Adipose tissue (tissue), 3 donors: ENCODE results near the gene DRP2. TPM values are rescaled to one million over a fixed set of nuclear protein-coding genes. Genes with fewer than 3 reads are reported as not detected.
"Not testable (repeated sequence)": the region's sequence is repeated elsewhere in the genome, so short reads cannot be mapped to it uniquely, and the experiment has no call there.

Source experiments
- H3K27ac ChIP-seq: one replicate; pipeline ENCODE4 v1.5.1; 2013; ENCODE audit warnings: low read depth, low read length
- WGBS, 3 donors: extraction: QIAGEN DNeasy Blood & Tissue Kit; methylation state at CpG; one replicate each; pipeline ENCODE4 v1.1.7; 2013; 5-methylcytosine and 5-hydroxymethylcytosine counted together
- polyA plus RNA-seq, 3 donors: library from polyadenylated mRNA; stranded (reverse); fragments of 200-250 nt; gene quantifications; one replicate each; pipeline ENCODE4 v1.2.3, GENCODE V29; 2013
- donor health status: healthy with polysubstance abuse.
- donor health status: Bipolar disorder and iron deficiency.
- donor health status: healthy.

DRP2 gene
- under 1 TPM in 1 of 3 donors, not detected in 2; 0.01 TPM for polyA plus RNA-seq

GRCh38 chrX:101219116-101219863 lies at the start of gene DRP2:
Gene DRP2 (plus strand): TSS chrX:101219786. CDS start chrX:101231648, 11,862 bp downstream.
- WGBS, 3 donors, result 68 to 83% (median 71%) methylated on average over 6 to 7 of the region's 7 CpGs
- H3K27ac ChIP-seq, result no peak within 1 kb of the TSS

DNA sequence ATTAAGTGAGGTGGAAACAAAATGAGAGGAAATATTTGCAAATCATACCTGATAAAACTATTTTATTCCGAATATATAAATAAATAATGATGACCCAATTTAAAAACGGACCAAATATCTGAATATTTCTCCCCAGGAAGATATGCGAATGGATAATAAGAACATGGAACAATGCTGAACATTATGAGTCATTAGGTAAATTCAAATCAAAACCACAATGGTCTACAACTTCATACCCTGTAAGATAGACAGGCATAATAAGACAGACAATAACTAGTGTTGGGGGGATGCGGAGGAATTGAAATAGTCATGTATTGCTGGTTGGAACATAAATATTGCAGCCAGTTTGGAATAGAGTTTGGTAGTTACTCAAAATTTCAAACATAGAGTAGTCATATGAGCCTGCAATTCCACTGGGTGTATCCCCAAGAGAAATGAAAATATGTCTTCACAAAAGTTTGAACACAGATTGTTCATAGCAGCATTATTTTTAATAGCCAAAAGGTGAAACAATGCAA lies 47.6 kb upstream of the DRP2 start:
- no peak overlapping the region for H3K27ac ChIP-seq
- WGBS, 3 donors, result 56 to 75% (median 73%) methylated on average over 4 of the region's 4 CpGs

DNA sequence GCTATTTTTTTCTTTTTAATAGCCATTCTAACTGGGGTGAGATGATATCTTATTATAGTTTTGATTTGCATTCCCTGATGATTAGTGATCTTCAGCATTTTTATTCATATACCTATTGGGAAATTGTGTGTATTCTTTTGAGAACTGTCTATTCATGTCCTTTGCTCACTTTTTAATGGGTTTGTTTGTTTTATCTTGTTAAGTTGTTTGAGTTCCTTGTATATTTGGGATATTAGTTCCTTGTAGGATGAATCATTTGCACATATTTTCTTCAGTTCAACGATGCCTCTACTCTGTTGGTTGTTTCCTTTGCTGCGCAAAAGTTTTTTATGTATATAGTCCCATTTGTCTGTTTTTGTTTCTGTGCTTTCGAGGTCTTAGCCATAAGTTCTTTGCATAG lies 43.1 kb upstream of the DRP2 start:
- H3K27ac ChIP-seq, result no peak overlapping the region
- WGBS, 3 donors, result 72 to 96% (median 96%) methylated on average over 3 of the region's 3 CpGs

GRCh38 chrX:101184876-101185275 lies 34.7 kb upstream of the DRP2 start:
- H3K27ac ChIP-seq, result not testable (repeated sequence)
- WGBS, 3 donors, result 48 to 65% (median 55%) methylated on average over 2 of the region's 2 CpGs

DNA sequence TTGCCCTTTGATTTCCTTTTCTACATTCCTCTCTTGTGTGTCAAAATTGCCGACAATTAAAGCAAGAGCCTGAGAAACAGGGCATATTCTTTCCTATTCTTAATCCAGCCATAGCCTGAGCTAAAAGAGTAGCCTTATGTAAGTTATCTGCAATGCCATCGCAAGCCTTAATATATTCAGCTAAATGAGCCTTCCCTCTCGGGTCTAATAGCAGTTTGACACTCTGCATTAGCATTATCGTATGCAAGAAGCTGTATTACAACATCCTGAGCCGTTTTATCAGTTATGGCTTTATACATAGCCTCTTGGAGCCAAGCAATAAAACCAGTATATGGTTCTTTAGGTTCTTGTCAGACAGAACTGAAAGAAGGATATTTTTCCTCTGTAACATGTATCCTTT lies 31.6 kb upstream of the DRP2 start:
- 40 to 70% (median 46%) methylated on average over 5 of the region's 5 CpGs for WGBS, 3 donors
- H3K27ac ChIP-seq, result not testable (repeated sequence)

DNA sequence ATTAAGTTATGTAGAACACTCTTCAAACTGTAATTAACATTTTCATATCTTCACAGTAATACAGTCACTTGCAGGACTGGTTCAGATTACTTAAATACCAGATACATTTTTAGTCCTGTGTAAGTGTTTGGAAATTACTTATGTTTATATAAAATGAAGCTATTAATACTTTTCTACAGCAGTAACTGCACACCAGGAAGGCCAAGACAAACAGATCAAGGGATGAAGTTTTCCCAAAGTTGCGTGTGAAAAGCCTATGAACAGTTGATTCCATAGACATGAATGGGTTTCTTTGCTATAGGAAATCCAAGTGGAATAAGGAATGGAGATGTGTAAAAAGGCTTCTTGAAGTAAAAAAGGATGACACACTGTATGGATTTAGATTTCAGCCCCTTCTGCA lies 28.9 kb upstream of the DRP2 start:
- WGBS, 3 donors, result 79 to 91% (median 84%) methylated on average over 1 of the region's 1 CpG

DNA sequence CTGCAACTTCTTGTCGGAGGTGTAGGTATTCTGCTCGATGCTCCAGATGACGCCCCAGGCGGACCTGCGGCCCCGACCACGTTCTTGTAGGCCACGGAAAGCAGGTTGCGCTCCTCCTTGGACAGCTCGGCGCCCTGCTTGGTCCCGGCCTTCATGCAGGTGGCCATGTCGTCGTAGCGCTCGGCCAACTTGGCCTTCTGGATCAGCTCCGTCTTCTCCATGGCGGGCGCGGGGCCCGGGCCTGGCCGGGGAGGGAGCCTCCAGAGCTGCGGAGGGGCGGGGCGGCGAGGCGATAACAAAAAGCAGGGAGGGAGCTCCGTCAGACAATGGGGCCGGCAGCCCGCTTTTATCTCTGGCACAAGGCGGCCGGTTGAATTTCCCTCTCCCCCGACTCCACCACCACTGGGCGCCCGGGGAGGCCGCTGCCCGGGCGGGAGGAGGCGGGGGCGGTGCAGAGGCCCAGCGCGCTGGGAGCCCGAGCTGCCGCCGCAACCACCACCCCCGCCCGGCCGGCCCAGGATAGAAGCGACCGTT lies 28.3 kb upstream of the DRP2 start:
- WGBS, 3 donors, result 21 to 32% (median 25%) methylated on average over 27 to 48 of the region's 50 CpGs
- H3K27ac ChIP-seq, result no peak overlapping the region

More for the DNA sequence above, 28.9 kb upstream of the DRP2 start:
- no peak overlapping the region for H3K27ac ChIP-seq

GRCh38 chrX:101195442-101196173 lies 24.0 kb upstream of the DRP2 start:
- 53 to 70% (median 64%) methylated on average over 3 of the region's 3 CpGs for WGBS, 3 donors
- no peak overlapping the region for H3K27ac ChIP-seq

DNA sequence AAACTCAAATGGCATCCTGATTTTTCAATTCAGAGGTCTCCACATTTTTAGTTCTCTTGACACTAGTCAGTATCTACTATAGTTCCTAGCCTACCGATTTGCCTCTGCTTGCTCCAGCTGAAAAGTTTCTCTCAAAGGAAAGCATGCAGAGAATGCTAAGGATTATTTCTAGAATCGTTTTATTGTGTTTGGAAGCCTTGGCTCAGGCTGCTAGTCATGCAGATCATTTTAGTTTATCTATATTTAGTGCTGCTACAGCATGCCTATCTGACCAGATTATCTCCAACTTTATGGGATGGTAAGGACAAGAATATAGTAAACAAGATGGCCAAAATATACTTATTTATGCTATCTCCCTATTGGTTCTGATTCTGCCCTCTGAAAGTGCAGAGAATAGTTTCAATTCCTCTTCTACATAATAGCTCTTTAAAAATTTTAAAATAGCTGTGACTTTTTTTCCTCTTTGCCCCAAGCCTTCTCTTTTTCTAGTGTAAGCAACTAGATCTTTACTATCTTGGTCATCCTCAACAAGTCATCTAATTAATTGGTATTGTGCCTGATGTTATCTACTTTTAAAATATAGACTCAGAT lies 15.7 kb upstream of the DRP2 start:
- H3K27ac ChIP-seq, result no peak overlapping the region
- WGBS, 3 donors, result 21 to 60% (median 35%) methylated on average over 2 of the region's 2 CpGs

- H3K27ac ChIP-seq, result no peak overlapping the region
- WGBS, 3 donors, result 44 to 52% (median 48%) methylated on average over 3 of the region's 3 CpGs
Measured at GRCh38 chrX:101206471-101206870, 13.1 kb upstream of the DRP2 start.

GRCh38 chrX:101208152-101208905 lies 11.3 kb upstream of the DRP2 start:
- no peak overlapping the region for H3K27ac ChIP-seq
- WGBS, 3 donors, result 47 to 55% (median 50%) methylated on average over 4 of the region's 4 CpGs

GRCh38 chrX:101210630-101211029 lies 9.0 kb upstream of the DRP2 start:
- 42 to 82% (median 60%) methylated on average over 1 of the region's 1 CpG for WGBS, 3 donors
- H3K27ac ChIP-seq, result no peak overlapping the region

- 78 to 96% (median 90%) methylated on average over 5 to 6 of the region's 6 CpGs for WGBS, 3 donors
- H3K27ac ChIP-seq, result no peak overlapping the region
Measured at GRCh38 chrX:101217689-101218088, 1.9 kb upstream of the DRP2 start.

- H3K27ac ChIP-seq, result no peak overlapping the region
- WGBS, 3 donors, result 32 to 69% (median 57%) methylated on average over 10 to 12 of the region's 12 CpGs
Measured at GRCh38 chrX:101219864-101220346, 319 bp downstream of the DRP2 start.

- 26 to 80% (median 68%) methylated on average over 4 of the region's 4 CpGs for WGBS, 3 donors
Measured at GRCh38 chrX:101220662-101221260, 1.2 kb downstream of the DRP2 start.

DNA sequence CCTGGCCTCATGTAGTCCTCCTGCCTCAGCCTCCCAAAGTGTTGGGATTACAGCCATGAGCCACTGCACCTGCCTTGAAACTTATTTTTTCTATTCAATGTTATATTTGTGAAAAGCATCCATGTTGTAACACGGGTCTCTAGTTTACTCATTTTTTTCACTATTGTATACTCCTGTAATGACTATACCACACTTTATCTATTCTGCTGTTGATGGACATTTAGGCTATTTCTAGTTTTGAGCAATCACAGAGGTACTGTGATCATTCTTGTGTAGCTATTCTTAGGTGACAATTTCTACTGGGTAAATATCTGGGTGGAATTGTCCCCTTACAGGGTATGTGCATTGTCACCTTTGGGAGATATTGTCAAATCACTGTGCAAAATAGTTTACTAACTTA lies 3.6 kb downstream of the DRP2 start:
- H3K27ac ChIP-seq, result no peak overlapping the region
- WGBS, 3 donors, result 80 to 89% (median 81%) methylated on average over 1 of the region's 1 CpG

More at GRCh38 chrX:101220662-101221260, 1.2 kb downstream of the DRP2 start:
- no peak overlapping the region for H3K27ac ChIP-seq

- 83 to 93% (median 89%) methylated on average over 1 of the region's 1 CpG for WGBS, 3 donors
- H3K27ac ChIP-seq, result no peak overlapping the region
Measured at GRCh38 chrX:101229170-101229569, 9.6 kb downstream of the DRP2 start.

DNA sequence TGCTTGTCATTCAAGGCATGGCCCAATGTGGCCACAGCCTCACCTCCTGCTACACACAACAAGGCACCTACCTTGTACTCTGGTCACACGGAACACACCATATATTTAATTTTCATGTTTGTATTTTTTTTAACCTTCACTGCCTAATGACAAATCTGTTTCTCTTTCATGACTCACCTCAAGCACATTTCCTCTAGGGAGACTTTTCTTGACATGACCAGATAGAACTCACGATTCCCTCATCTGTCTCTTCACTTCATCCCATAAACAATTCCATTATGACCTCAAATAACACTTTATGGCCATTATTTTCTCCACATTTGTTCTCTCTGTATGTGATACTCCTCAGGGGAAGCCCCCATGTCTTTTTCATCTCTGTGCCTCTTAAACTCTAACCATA lies 11.1 kb downstream of the DRP2 start:
- H3K27ac ChIP-seq, result no peak overlapping the region
- WGBS, 3 donors, result 71 to 94% (median 87%) methylated on average over 2 of the region's 2 CpGs
